Epithelial cell of prostate (primary cell): ENCODE measurements around the gene ABHD12.

Experiments
- DNase-seq: peaks from one replicate; pipeline ENCODE4 v3.0.0-alpha.2; 2011; ENCODE audit warnings: low read depth, low spot score
- H3K27ac ChIP-seq: fragments of 450-650 bp; 2 replicates; pipeline ENCODE4 v1.5.1; 2017; ENCODE audit warnings: mild to moderate bottlenecking

Gene ABHD12

DNA sequence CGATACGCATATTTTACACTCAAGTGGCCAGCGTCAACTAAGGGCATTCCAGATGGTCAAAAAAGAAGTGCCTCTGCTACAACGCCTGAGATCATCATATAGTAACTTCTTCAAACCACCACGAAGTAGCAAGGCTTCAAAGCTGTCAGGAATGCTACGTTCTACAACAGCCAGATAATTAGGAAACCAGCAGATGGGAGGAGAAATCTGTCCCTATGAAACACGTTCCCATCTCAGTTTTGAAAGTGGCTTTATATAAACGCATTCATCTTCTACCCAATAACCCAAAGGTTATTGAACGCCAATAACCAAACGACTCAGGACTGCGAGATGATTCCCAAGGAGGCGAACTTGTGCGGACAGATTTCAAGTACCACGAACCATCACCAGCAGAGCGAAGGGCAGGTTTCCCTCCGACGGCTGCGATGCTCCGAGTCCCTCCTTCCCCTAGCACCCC lies 1.2 kb downstream of the ABHD12 start:
- DNase-seq = no peak
- H3K27ac ChIP-seq = peak overlapping the region; percentile 49

DNA sequence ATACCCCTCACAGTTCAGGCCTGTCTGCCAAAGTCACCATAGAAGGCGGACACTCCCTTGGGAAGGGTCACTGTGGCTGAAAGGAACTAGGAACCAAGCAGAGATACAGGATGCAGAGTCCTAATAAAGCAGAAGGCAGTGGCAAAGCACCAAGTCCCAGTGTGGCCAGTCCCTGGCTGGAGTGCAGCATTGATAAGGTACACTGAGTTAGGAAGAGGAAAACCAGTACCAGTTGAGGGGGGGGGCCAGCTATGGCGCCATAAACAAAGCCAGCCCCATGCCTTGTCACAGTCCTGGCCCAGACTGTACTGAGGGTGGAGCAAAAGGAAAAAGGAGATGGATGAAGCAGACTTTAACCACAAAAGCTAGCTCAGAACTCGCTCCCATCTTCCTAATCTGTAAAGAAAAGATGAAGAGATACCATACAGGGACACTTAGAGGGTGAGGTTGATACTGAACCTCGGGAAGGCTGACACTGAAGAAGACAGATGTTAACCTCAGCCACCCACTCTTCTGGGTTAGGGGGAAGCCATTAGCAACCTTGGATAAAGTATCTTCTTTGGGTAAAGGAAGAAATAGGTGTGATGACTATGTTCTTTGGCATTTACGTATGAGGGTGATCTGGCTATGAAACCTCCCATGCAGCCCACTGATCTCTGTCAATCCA lies 7.8 kb downstream of the ABHD12 start:
- H3K27ac ChIP-seq = no peak overlapping the region

GRCh38 chr20:25380945-25381614 lies 9.6 kb downstream of the ABHD12 start:
- no peak overlapping the region for H3K27ac ChIP-seq
- DNase-seq = no peak

More for the DNA sequence above, 7.8 kb downstream of the ABHD12 start:
- no peak for DNase-seq

DNA sequence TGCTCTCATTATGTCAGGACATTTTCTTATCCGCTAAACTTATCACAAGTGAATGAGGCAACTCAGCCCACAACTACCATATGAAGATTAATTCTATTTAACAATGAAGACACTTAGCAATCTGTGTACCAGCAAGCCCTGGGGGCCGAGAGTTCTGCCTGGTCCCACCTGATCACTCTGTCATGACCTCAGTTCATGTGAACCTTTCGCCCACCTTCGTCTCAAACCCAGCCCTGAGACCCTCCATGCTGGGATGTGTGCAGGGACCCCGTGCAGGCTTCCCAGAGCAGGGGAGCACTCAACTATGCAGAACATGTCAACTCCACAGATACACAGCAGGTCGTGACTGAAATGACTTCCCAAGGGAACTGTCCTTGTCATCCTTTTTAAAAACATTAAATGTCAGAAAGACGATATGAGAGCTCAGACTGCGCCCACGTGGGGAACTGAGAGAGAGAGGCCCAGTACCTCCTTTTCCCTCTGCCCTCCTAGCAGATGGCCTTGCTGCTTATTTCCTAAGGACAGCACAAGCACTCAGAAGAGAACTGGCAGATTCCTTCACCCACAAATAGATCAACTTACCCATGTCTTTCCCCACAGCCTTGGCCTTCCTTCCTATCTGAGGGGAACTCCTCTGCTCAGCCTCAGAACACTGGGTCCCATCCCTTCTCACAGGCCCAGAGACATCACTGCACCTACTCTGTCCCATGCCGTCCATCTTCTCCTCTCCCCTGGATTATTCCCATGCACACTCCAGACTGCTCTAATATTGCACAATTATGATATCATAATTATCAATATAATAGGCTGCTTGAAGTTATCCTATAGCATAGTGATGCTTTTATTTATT lies 11.5 kb downstream of the ABHD12 start:
- H3K27ac ChIP-seq = no peak overlapping the region
- no peak for DNase-seq

DNA sequence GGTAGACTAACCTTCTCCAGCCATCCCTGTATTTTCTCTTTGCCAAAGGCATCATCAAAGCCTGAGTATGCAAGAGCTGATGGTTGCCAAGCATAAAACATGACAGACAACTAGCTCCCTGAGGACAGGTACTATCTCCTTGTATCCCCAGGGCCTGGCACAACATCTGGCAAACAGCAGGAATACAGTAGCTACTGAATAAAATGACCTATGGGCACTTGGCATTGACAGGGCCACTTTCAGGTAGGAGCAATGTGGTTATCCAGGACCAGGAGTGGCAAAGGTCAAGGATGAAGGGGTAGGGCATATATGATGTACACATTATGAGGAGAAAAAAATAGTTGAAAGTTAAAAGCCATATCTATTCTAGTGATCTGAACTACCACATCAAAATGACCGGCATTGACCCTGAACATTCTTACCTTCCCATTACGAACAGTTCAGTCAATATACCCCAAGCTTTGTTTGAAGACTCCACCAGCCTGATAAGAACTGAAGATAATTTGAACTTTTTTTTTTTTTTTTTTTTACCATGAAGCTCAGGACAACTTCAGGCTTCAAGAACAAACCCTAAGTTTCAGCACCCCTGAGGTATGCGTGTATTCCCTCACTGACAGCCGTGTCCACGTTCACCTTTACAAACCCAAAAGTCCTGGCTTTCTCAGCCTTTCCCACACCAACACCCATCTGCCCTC lies 12.3 kb downstream of the ABHD12 start:
- no peak overlapping the region for H3K27ac ChIP-seq
- no peak for DNase-seq

GRCh38 chr20:25376886-25377285 lies 13.7 kb downstream of the ABHD12 start:
- no peak for DNase-seq
- H3K27ac ChIP-seq = no peak overlapping the region

DNA sequence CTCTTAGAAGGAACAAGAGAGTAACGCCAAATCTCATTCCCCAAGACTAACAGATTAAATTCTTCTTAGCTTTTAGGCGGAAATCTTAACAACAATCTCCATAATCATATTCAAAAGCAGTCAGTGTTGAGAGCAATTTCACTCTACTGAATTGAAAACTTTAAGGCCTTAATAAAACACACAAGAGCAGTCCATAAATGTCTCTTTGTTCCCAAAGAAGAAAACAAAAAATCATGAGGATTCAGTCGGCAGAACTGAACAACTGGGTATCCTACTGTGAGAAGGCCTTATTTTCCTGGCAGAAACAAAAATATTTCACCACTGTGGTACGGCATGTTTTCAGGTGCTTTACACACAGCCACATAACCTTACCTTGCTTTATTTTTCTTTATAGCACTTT lies 14.4 kb downstream of the ABHD12 start:
- DNase-seq = no peak
- no peak overlapping the region for H3K27ac ChIP-seq

DNA sequence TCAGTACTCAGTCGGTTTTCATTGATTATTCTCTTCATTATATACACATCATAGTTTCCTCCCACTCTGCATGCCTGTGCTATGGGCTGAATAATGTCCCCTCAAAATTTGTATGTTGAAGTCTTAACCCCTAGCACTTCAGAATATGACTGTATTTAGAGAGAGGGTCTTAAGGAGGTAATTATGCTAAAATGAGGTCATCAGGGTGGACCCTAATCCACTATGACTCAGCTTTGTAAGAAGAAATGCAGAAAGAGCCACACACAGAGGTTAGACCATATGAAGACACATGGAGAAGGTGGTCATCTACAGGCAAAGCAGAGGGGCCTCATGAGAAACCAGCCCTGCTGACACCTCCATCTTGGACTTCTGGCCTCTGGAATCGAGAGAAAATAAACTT lies 15.8 kb downstream of the ABHD12 start:
- no peak overlapping the region for H3K27ac ChIP-seq
- no peak for DNase-seq

DNA sequence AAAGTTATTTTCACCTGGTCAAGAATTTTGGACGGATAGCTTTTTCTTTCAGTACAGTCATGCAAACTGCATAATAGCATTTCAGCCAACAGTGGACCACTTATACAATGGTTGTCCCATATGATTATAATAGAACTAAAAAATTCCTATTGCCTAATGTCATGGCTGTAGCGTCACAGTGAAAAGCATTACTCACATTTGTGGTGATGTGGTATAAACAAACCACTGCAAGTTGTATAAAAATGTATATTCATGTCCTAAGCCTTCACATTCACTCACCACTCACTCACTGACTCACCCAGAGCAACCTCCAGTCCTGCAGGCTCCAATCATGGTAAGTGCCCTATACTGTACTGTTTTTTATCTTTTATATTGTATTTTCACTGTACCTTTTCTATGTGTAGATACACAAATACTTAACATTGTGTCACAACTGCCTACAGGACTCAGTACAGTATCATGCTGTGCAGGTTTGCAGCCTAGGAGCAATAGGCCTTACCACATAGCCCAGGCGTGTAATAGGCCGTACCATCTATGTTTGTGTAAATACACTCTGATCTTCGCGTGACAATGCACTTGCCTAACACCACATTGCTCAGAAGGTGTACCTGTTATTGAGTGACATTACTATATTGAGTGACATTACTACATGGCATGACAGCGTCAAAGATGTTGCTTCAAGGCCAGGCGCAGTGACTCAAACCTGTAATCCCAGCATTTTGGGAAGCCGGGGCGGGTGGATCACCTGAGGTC lies 17.9 kb downstream of the ABHD12 start:
- peak; percentile 83 for DNase-seq
- no peak overlapping the region for H3K27ac ChIP-seq

GRCh38 chr20:25369971-25370370 lies 20.7 kb downstream of the ABHD12 start:
- DNase-seq = no peak

DNA sequence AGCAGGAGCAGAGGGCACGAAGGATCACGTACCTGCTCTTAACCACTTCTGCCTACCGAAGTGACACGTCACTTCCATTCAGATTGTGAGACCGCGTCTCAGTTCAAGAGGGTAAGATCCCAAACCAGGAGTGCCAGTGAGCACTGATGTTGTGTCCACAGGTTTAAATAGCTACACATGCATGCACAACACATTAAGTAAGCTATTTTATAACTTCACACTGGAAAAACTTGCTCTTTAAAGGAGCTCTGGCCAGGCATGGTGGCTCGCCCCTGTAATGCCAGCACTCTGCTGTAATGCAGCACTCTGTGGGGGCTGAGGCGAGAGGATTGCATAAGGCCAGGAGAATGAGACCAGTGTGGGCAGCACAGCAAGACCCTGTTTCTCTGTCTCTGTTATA lies 21.1 kb downstream of the ABHD12 start:
- DNase-seq = no peak

More at GRCh38 chr20:25369971-25370370, 20.7 kb downstream of the ABHD12 start:
- no peak overlapping the region for H3K27ac ChIP-seq

DNA sequence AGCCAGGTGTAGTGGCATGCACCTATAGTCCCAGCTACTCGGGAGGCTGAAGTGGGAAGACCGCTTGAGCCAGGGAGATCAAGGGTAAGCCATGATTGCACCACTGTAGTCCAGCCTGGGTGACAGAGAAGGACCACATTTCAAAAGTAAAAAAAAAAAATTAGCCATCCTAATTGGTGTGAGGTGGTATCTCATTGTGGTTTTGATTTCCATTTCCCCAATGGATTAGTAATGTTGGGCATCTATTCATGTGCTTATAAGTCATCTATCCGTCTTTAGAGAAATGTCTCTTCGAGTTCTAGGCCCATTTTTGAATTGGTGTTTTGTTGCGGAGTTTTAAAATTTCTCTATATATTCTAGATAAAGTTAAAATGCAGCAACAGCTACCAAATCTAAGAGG lies 21.7 kb downstream of the ABHD12 start:
- no peak overlapping the region for H3K27ac ChIP-seq
- no peak for DNase-seq

More for the DNA sequence above, 21.1 kb downstream of the ABHD12 start:
- H3K27ac ChIP-seq = no peak overlapping the region

DNA sequence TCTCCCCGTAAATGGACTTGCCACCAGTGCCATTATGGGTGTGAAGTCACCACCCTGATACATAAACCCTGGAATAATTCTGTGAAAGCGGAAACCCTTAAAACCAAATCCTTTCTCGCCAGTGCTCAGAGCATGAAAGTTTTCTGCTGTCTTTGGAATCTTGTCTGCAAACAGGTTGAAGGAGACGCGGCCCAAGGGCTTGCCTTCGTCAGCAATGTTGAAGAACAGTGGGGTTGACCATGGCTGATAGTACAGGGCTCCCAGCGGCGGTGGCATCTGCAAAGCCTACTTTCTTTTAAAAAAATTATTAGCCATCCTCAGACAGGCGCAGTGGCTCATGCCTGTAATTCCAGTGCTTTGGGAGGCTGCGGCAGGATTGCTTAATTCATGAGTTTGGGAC lies 22.1 kb downstream of the ABHD12 start:
- H3K27ac ChIP-seq = no peak overlapping the region
- no peak for DNase-seq

DNA sequence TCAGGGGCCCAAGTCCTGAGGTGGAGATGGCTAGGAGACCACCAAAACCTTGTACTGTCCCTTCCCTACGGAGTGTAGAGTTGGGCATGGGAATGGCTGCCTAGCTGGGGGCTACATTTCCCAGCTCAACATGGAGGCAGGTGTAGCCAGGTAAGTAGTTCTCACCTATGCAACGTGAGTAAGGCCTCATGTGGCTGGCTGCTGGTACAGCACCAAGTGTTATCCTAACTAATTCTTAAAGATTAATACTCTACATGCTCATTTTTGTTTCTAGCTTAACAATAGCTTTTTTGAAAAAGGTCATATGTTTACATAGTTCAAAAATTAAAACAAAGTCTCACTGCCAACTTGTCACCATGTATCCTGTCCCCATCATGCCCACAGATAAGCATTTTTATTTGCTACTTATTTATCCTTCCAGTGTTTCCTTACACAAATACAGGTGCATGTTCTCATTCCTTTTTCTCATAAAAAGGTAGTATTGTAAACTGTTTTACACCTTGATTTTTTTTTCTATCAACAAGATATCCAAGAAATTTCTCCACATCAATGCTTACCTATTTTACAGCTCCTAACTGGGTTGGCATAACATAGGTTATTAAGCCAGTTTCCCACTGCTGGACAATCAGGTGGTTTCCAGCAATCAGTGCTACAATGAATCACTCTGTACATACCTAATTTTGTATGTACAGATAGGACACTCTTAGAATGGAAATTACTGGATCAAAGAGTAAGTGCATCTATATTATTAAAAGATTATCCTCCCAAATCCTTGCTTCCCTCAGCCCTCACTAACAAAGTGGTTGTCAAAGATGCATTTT lies 25.5 kb downstream of the ABHD12 start:
- no peak overlapping the region for H3K27ac ChIP-seq
- DNase-seq = no peak

DNA sequence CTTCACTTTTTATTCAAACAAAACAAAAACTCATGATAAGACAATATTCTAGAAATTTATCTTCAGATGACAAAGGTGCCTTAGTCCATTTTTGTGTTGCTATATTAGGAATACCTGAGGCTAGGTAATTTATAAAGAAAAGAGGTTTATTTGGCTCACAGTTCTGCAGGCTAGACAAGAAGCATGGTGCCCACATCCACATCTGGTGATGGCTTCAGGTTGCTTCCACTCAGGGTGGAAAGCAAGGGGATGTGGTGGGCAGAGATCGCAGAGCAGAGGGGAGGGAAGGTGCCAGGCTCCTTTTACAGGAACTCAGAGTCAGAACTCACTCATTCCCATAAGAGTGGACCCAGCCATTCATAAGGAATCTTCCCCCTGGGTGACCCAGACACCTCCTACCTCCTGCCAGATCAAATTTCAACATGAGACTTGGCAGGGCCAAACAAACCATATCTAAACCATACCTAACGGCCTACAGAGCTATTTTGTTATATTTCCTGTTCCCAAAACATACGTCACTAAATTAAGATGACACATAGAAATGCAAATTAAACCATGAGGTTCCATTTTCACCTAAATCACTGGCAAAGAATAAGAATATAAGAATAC lies 26.4 kb downstream of the ABHD12 start:
- DNase-seq = no peak
- no peak overlapping the region for H3K27ac ChIP-seq

DNA sequence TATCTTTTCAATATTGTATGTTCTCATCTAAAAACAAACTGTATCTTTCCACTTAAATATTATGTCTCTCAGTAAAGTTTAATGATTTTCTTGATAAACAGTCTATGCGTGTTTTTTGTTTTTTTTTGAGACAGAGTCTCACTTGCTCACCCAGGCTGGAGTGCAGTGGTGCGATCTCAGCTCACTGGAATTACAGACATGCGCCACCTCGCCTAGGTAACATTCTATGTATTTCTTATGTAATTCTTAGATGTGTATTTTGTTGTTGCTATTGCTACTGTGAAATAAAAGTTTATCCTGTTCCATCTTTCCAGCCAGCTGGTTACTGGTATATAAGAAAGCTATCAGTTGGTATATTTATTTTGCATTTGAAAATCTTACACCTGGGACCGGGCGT lies 29.4 kb downstream of the ABHD12 start:
- H3K27ac ChIP-seq = no peak overlapping the region
- DNase-seq = no peak

DNA sequence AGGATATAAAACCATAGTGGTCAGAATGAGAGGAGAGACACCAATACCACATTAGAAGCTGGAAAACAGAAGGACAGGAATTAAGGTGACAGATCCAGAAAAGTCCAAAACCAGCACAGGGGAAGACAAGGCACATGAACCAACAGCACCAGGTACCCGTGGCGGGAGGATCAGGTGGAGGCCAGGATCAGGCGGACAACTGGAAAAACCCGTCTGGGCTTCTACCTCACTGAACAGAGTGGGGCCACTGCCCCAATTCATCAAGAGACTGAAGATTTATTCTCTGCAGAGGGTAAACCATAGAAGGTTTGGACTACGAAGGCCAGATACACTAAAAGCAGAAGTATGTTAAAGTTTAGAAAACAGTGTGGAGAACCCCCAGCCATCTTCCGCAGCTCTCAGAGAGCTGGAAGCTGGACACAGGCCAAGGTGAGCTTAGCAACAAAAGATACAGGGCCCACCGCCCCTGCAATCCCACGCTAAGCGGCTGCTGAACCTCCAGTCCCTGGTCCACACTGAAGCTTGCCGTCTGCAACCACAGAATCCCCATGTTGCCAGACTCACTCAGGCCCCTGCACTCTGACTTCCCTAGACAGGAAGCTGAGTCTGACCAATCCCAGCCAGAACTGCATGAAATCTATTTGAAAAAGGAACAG lies 29.9 kb downstream of the ABHD12 start:
- no peak overlapping the region for H3K27ac ChIP-seq
- DNase-seq = no peak
